ENCODE data around the gene TOLLIP. TPM values are rescaled to one million over a fixed set of nuclear protein-coding genes. Genes with fewer than 3 reads are reported as not detected.
"Not testable (repeated sequence)": the region's sequence is repeated elsewhere in the genome, so short reads cannot be mapped to it uniquely, and the experiment has no call there.

The TOLLIP gene
- total RNA-seq, 4 donors from 2014 or later: 53.0 to 106 (median 63.6) TPM

DNA sequence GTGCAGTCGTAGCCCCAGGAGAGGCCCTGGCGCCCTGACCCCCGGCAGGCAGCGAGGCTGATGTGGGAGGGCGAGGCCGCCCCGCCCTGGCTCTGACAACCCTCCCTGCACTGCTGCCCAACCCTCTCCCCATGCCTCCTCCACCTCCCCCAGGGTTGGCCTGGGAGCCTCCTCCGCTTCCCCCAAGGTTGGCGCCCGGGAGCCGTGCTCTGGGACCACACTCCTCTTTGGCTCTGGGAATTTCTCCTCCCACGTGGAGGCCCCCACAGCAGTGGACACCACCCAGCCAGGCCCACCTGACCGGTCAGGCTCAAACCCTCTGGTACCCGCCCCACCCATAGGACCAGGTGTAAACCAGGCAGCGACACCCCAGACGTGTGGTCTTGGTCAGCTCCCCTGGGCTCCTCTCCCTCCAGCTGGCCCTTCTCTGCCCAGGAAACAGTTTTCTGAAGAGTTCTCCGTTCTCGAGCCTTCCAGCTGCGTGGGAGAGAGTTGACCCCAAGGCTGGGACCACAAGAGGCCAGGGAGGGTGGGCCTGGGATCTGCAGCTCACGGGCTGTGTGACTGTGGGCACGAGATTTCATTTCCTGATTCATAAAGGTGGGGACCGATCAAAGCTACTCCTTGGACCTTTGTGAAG, 40.8 kb upstream of the TOLLIP start:
- Histone ChIP-seq H3K27ac (no peak overlapping the region), H3K27me3 (peaks cover 0 to 44% (median 0%) of the 10 kb centered on the region in 4 donors), H3K36me3 (no peaks in the 10 kb centered on the region), H3K4me3 (no peak overlapping the region), H3K4me1 (no peaks in the 10 kb centered on the region), H3K9me3 (no peaks in the 10 kb centered on the region)
- 36 to 77% methylated on average over 5 to 7 of the region's 22 CpGs for WGBS, 2 donors
- intact Hi-C loops (cut with DNase I): no loop called here
- TF ChIP-seq POLR2A (IDR thresholded peaks at IDR 0.05): no peak
- no peak for TF ChIP-seq CTCF (IDR thresholded peaks at IDR 0.05)
- no peak for DNase-seq

DNA sequence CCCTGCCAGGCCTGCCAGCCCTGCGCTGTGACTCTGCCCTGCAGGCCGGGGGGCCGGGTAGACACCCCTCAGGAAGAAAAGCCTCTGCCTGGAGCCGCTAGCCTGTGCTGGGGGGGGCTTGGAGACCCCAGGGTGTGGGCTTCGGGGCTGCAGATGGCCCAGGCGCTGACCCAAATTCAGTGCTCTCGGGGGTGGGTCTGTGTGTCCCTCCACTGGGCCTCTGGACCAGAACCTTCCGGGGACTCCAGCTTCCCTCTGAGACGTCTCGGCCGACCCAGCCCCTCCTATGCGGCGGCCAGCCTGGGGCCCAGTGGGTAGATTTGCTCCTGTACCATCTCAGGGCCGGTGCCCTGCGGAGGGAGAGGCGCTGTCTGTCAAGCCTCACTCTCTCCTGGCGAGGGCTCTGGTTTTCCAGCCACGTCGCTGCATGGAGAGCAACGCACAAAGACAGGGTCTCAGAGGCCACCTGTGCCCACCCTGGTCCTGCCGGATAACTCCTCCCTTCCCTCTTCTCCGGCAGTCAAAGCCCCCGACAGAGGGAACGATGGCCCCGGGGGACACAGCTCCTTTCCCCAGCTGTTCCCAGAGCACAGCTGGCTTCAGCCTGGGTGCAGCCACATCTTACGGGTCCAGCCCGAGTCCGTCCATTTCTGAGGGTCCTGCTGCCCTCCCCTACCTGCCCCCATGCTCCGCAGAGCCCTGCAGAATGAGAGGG, 40.1 kb upstream of the TOLLIP start:
- Histone ChIP-seq H3K27me3 (peaks cover 0 to 41% (median 0%) of the 10 kb centered on the region in 4 donors), H3K4me1 (no peaks in the 10 kb centered on the region), H3K4me3 (no peak overlapping the region), H3K9me3 (no peaks in the 10 kb centered on the region), H3K27ac (no peak overlapping the region), H3K36me3 (no peaks in the 10 kb centered on the region)
- 60 to 82% methylated on average over 9 to 11 of the region's 29 CpGs for WGBS, 2 donors
- intact Hi-C loops (cut with DNase I): no loop called here
- no peak for DNase-seq
- TF ChIP-seq CTCF (IDR thresholded peaks at IDR 0.05) (no peak), POLR2A (IDR thresholded peaks at IDR 0.05) (no peak)

DNA sequence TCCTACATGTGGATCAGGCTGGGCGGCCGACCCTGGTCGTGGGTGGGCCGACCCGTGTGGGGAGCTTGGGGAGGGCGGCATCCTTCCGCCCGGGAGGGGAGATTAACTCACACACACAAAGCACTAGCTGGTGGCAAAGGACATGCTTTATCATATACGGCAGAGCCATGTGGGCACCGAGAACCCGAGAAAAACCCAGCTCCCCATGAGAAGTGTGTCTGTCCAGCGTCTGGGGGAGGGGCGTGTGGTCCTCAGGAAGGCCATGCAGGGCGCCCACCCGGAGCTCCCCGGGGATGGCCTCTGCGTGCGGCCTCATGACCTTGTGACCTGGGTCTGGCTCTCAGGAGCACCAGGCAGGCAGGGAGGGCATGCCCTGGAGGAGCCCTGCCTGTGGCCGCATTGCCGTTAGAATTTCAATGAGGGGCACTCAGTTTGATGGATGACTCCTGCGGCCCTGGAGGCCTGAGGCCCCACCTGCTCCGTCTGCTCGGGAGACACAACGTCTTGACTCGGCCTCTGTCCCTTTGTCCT, 39.4 kb upstream of the TOLLIP start:
- Histone ChIP-seq H3K4me1 (no peaks in the 10 kb centered on the region), H3K4me3 (no peak overlapping the region), H3K9me3 (no peaks in the 10 kb centered on the region), H3K27ac (no peak overlapping the region), H3K36me3 (no peaks in the 10 kb centered on the region), H3K27me3 (peaks cover 0 to 34% (median 0%) of the 10 kb centered on the region in 4 donors)
- no peak for DNase-seq
- 27% methylated on average over 3 of the region's 25 CpGs; no CpG with 5 or more reads in 1 of the 2 donors for WGBS, 2 donors
- TF ChIP-seq POLR2A (IDR thresholded peaks at IDR 0.05): no peak
- no peak for TF ChIP-seq CTCF (IDR thresholded peaks at IDR 0.05)
- intact Hi-C loops (cut with DNase I): no loop called here

DNA sequence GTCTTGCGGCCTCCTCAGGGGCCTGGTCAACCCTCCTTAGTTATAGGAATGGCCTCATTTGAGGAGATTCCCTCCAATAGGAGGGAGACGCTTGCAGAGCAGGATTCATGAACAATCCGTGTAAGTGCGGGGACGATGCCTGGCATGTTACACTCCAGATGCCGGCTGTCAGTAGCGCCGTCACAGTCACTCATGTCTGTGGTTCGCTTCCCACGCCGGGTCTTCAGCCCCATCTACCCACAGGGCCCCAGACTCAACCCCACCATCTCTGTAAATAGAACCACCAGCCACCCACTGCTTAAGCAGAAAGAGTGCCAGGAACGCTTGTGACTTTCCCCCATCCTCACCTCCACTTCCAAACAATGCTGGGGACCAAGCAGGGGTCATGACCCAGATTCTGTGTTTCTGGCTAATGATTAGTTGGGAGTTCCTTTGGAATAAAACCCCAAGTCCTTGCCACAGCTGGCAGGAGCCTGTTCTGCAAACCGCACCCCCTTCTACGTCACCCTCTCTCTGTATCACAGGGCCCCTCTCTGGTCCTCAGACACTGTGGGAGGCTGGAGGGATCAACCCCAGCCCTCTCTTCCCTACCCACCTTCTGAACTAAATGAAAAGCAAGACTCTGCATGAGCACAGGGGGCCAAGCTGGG, 38.8 kb upstream of the TOLLIP start:
- Histone ChIP-seq H3K36me3 (no peaks in the 10 kb centered on the region), H3K27ac (no peak overlapping the region), H3K27me3 (peaks cover 0 to 28% (median 0%) of the 10 kb centered on the region in 4 donors), H3K4me1 (no peaks in the 10 kb centered on the region), H3K9me3 (no peaks in the 10 kb centered on the region), H3K4me3 (no peak overlapping the region)
- intact Hi-C loops (cut with DNase I): no loop called here
- TF ChIP-seq POLR2A (IDR thresholded peaks at IDR 0.05): no peak
- TF ChIP-seq CTCF (IDR thresholded peaks at IDR 0.05): no peak
- no peak for DNase-seq
- WGBS, 2 donors: 84 to 98% methylated on average over 4 to 10 of the region's 14 CpGs

GRCh38 chr11:1347411-1347999, 38.1 kb upstream of the TOLLIP start:
- DNase-seq: not testable (repeated sequence)

More at GRCh38 chr11:1347411-1347999, 38.1 kb upstream of the TOLLIP start:
- intact Hi-C loops (cut with DNase I); H3K36me3 ChIP-seq; H3K4me1 ChIP-seq; H3K4me3 ChIP-seq; H3K9me3 ChIP-seq; H3K27ac ChIP-seq: not testable (repeated sequence)
- H3K27me3 ChIP-seq: peaks cover 0 to 25% (median 0%) of the 10 kb centered on the region in 4 donors
- 81 to 91% methylated on average over 6 to 10 of the region's 18 CpGs for WGBS, 2 donors

Measured in esophagus squamous epithelium (tissue), 5 donors.